C4-2B (cell line): ENCODE measurements around the gene DQX1.

ENCODE experiments used
- H3K27ac ChIP-seq: fragments of 450-650 bp; 2 replicates; pipeline ENCODE4 v1.5.1; 2017
- CTCF ChIP-seq: fragments of 450-650 bp; conservative IDR thresholded peaks from 2 replicates; pipeline ENCODE4 v1.5.1; 2017; ENCODE audit warnings: mild to moderate bottlenecking
- ZFX ChIP-seq: fragments of 450-650 bp; IDR thresholded peaks from 2 replicates; pipeline ENCODE4 v1.6.1; 2017

DQX1 gene

DNA sequence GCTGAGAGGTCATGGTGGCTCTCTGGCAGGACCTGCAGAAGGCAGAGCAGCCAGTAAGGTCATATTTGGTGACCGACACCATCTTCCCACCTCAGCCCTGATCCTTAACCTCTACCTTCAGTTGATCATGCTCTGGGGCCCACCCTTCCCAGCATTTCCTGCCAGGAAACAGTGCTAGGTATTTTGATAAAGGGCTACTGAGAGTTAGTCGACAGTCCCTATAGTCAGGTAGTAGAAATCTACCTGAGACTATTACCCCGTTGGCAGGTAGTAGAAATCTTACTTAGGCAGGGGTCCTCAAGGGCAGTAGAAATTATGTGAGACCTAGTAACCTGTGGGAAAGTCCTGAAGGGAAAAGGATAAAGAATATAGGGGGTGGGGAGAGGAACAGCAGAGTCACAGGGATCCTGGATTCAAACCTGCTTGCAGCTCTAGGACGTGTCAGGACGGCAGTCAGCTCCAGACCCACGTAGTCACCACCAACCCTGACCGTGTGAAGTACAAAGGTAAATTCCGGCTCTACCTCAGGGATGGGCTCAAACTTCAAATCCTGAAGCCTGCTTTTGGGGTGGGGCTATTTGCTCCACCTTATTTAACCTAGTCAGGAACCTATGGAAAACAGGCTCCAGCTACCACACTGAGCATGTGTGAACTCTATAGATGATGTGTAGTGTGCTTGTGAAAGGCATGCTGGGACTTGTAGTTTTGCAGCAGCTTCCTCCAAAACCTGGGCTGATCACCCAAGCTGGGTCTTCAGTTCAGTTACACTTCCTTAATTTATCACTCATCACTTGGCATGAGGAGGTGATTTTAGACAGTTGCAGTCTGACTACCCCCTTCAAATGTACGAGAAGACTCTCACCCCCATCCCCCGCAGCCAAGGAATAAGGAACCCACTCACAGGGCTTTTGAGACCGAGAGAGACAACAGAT lies at the start of gene DQX1:
TSS of gene DQX1 (minus strand) at position 515 of the 932 bp plus-strand sequence. CDS start at position 13, 502 bp downstream.
- peak within 1 kb of the TSS; percentile 30; the same call in 1 of the 2 replicates for H3K27ac ChIP-seq
- no peak for TF ChIP-seq ZFX
- no peak for TF ChIP-seq CTCF

- TF ChIP-seq ZFX (no peak), CTCF (no peak)
- H3K27ac ChIP-seq, result no peak overlapping the region
Observed at GRCh38 chr2:74575320-74575719, 49.3 kb upstream of the DQX1 start.

DNA sequence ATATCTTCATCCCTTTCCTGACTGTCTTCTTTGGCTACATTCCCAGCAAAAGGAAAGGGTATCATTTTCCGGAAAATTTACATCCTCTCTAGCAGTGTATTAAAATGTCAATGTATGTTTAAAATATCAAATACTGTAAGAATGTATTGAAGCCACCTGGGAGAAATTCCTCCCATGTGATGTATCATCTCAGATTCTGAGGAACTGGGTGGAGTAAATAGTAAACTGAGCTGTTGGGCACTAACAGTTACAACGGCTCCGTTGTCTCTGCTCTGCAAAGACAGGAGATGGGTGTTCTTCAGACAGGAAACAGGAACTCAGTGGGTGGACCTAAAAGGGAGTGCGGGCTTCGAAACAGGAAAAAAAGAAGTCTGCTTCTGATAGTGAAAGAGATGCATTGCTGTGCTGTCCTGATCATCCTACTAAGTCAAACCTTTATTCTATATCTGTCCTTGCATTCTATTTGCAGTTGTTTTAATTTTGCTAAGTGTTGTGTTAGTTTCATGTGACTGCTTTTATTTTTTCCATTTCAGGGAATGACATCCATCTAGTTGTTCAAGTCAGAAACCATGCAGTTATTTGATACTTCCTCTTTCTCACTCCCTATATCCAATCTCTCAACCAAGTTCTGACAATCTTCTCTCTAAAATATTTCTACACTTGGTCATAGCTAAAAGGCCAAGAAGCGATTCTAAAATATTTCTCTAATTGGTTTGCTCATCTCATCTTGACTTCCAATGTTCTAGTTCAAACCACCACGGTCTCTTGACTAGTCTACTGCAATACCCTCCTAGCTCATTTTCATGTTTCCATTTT lies 47.9 kb upstream of the DQX1 start:
- no peak overlapping the region for H3K27ac ChIP-seq

GRCh38 chr2:74572178-74572925 lies 46.3 kb upstream of the DQX1 start:
- TF ChIP-seq CTCF, result no peak
- TF ChIP-seq ZFX, result no peak
- H3K27ac ChIP-seq, result no peak overlapping the region

More for the DNA sequence above, 47.9 kb upstream of the DQX1 start:
- TF ChIP-seq CTCF (no peak), ZFX (no peak)

- no peak overlapping the region for H3K27ac ChIP-seq
- TF ChIP-seq ZFX, result no peak
- no peak for TF ChIP-seq CTCF
Observed at GRCh38 chr2:74571058-74571457, 45.0 kb upstream of the DQX1 start.

DNA sequence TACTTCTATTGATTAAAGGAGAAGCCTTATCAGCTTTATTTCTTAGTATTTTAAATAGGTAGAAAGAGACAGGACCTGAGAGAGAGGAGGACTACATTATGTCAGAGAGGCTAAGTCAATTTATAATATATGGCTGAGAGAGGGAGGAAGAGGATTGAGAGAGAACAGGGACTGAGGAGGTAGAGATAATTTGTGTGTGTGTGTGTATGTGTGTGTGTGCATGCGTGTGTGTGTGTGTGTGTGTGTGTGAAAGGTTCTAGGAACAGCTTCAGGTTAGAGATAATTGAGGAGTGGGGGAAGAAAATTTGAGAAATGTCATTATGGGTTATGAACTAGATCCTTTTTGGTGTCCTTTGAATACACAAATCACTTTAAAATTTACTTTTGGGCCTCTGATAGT lies 43.7 kb upstream of the DQX1 start:
- TF ChIP-seq ZFX (no peak), CTCF (no peak)
- no peak overlapping the region for H3K27ac ChIP-seq
